Peyer's patch (tissue), 4 donors: ENCODE measurements around the gene PROM2.
A peak's percentile ranks its signal among the peaks of the same experiment; 100 is the strongest.

Source experiments
- POLR2A ChIP-seq, 2 donors: fragments of 450-650 bp; IDR thresholded peaks; one replicate each; pipeline ENCODE4 v1.5.1; 2017; ENCODE audit warnings: antibody characterized with exemption in 2 of 2, mild to moderate bottlenecking in 2 of 2, moderate library complexity in 2 of 2
- TF ChIP-seq, protein P1 (sequence below), 6 experiments: fragments of 450-650 bp in 4 of 6; fragments of 200-600 bp in 2 of 6; sonication (generic) in 1 of 6; IDR thresholded peaks; one replicate each; pipeline ENCODE4 v1.5.1; 2017 to 2019; ENCODE audit warnings: antibody characterized with exemption in 6 of 6, mild to moderate bottlenecking in 3 of 6, moderate library complexity in 1 of 6

DNA sequence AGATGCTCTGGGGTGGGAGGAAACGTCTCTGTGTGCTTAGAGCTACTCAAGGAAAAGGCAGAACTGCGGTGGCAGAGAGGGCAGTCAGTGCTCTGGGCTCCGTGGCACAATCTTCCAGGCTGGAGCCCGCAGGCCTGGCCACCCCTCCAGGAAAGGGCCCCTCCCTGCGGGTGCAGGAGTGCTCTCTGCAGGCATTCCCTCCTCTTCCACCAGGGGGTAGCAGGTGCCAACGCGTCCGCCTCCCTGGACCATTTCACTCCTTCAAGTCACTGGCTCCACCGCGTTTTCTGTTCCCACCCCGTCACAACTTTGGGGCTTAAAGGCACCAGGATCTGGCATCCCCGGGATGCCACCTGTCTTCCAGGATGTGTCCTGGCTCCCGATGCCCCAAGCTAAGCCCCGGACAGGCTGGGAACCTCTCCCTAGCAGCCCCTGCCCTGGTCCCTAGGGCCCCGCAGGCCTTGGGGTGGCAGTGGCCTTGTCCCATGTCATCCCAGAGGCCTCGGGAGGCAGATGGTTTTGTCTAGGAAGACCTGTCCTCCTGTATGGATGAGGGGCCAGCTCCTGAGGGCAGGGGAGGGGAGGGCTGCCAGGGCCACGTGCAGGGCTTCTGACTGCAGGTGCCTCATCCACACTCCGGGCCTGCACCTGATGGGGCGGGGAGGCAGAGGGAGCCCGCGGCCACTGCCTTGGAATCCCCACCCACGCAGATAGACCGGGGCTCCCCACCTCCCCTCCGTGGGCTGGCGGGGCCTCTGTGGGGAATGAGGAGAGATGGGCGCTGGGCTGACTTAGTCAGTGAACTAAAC, 49.3 kb downstream of the PROM2 start:
- TF ChIP-seq, protein P1, sequence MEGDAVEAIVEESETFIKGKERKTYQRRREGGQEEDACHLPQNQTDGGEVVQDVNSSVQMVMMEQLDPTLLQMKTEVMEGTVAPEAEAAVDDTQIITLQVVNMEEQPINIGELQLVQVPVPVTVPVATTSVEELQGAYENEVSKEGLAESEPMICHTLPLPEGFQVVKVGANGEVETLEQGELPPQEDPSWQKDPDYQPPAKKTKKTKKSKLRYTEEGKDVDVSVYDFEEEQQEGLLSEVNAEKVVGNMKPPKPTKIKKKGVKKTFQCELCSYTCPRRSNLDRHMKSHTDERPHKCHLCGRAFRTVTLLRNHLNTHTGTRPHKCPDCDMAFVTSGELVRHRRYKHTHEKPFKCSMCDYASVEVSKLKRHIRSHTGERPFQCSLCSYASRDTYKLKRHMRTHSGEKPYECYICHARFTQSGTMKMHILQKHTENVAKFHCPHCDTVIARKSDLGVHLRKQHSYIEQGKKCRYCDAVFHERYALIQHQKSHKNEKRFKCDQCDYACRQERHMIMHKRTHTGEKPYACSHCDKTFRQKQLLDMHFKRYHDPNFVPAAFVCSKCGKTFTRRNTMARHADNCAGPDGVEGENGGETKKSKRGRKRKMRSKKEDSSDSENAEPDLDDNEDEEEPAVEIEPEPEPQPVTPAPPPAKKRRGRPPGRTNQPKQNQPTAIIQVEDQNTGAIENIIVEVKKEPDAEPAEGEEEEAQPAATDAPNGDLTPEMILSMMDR (IDR thresholded peaks at IDR 0.05) = peak in 4 of 6 experiments; percentile 30 to 59 (median 52)
- TF ChIP-seq POLR2A (IDR thresholded peaks at IDR 0.05) = no peak
